GM12878 (cell line): ENCODE data around the gene AMOTL1. TPM values are rescaled to one million over a fixed set of nuclear protein-coding genes. Genes with fewer than 3 reads are reported as not detected.

Source experiments
- ATAC-seq: fragments of 200-7000 bp; cut with Tn5 transposase; 3 replicates; pipeline ENCODE4 v1.9.1; 2020; ENCODE audit warnings: mild to moderate bottlenecking, moderate library complexity
- BruUV-seq: library from RNA; stranded (reverse); fragments of 400-500 nt; replicated peaks from 2 replicates; lab custom pipeline; 2021; lab: Mats Ljungman, UMichigan
- CTCF ChIA-PET: fragments of 300-600 bp; sonication (Branson Sonifier 250); formaldehyde crosslinking; extraction: SDS; loops from one replicate; lab custom pipeline; 2021; ENCODE audit warnings: inconsistent platforms; lab: Yijun Ruan, JAX
- POLR2A ChIA-PET: fragments of 350-600 bp; formaldehyde crosslinking; extraction: SDS; loops from one replicate; lab custom pipeline; 2021; ENCODE audit warnings: inconsistent platforms; lab: Charles Lee
- RAD21 ChIA-PET: fragments of 300-600 bp; sonication (Branson Sonifier 250); formaldehyde crosslinking; loops from one replicate; lab custom pipeline; 2023; ENCODE audit warnings: antibody characterized with exemption; ENCODE audit not compliant: unreplicated experiment; lab: Charles Lee
- SMC1A ChIA-PET: fragments of 300-600 bp; sonication (Branson Sonifier 250); formaldehyde crosslinking; loops from one replicate; lab custom pipeline; 2023; ENCODE audit not compliant: unreplicated experiment, uncharacterized antibody; lab: Charles Lee
- DNase-seq: peaks from one replicate; pipeline ENCODE4 v3.0.0-alpha.2; 2011; ENCODE audit warnings: low read depth, low spot score
- FAIRE-seq: peaks from 3 replicates; lab custom pipeline; 2011; peaks lifted over from hg19 to GRCh38; lab: Jason Lieb, UNC
- H2AFZ ChIP-seq: 2 replicates; pipeline ENCODE4 v1.6.0; 2011; ENCODE audit warnings: low read depth, low read length, control low read depth; ENCODE audit not compliant: control insufficient read depth
- H3K27ac ChIP-seq: 2 replicates; pipeline ENCODE4 v1.5.1; 2011; ENCODE audit warnings: control low read depth; ENCODE audit not compliant: control insufficient read depth, insufficient read depth
- H3K27me3 ChIP-seq, 2 experiments: replicated peaks in 1 of 2; 2 replicates each; pipeline versions ENCODE4 v1.6.0 to v1.6.1; 2011; ENCODE audit warnings: low read length in 1 of 2; ENCODE audit not compliant: control insufficient read depth in 2 of 2, insufficient read depth in 2 of 2
- H3K36me3 ChIP-seq, 2 experiments: 2 replicates each; pipeline ENCODE4 v1.5.1; 2011; ENCODE audit warnings: low read length in 1 of 2; ENCODE audit not compliant: control insufficient read depth in 2 of 2, insufficient read depth in 2 of 2
- H3K4me1 ChIP-seq: 2 replicates; pipeline ENCODE4 v1.6.1; 2011; ENCODE audit warnings: mild to moderate bottlenecking, low read length, moderate library complexity, mixed read lengths; ENCODE audit not compliant: control insufficient read depth, insufficient read depth
- H3K4me2 ChIP-seq: 2 replicates; pipeline ENCODE4 v1.6.0; 2011; ENCODE audit warnings: control low read depth; ENCODE audit not compliant: control insufficient read depth, insufficient read depth
- H3K4me3 ChIP-seq: fragments of 200-600 bp; sonication (generic); 2 replicates; pipeline ENCODE4 v1.5.1; 2016
- H3K79me2 ChIP-seq: 2 replicates; pipeline ENCODE4 v1.6.0; 2011; ENCODE audit warnings: low read length; ENCODE audit not compliant: control insufficient read depth, insufficient read depth
- H3K9ac ChIP-seq: 2 replicates; pipeline ENCODE4 v1.8.0; 2011; ENCODE audit warnings: low read length, control low read depth, mixed read lengths; ENCODE audit not compliant: control insufficient read depth, insufficient read depth
- H3K9me3 ChIP-seq: replicated peaks from 3 replicates; pipeline ENCODE4 v1.5.1; 2011; ENCODE audit warnings: mild to moderate bottlenecking, low read length; ENCODE audit not compliant: control insufficient read depth, insufficient read depth
- H4K20me1 ChIP-seq: 2 replicates; pipeline ENCODE4 v1.6.0; 2011; ENCODE audit not compliant: control insufficient read depth, insufficient read depth
- EP300 ChIP-seq, 2 experiments: fragments of 150-350 bp in 1 of 2; IDR thresholded peaks; 2 replicates each; pipeline ENCODE4 v1.6.1; 2011 to 2012; ENCODE audit warnings: low read depth in 2 of 2, low read length in 2 of 2, borderline replicate concordance in 1 of 2, improper control_type of control experiment in 1 of 2, inconsistent platforms in 1 of 2; ENCODE audit not compliant: control insufficient read depth in 1 of 2
- HDAC6 ChIP-seq: fragments of 200-600 bp; sonication (generic); IDR thresholded peaks from one replicate; pipeline ENCODE4 v1.8.0; 2017; ENCODE audit warnings: antibody characterized with exemption; ENCODE audit not compliant: unreplicated experiment
- POLR2AphosphoS2 ChIP-seq: IDR thresholded peaks from 2 replicates; pipeline ENCODE4 v1.6.1; 2011; ENCODE audit warnings: low read depth, mild to moderate bottlenecking, low read length, improper control_type of control experiment, moderate library complexity
- SMAD5 ChIP-seq: IDR thresholded peaks from 2 replicates; pipeline ENCODE4 v1.6.1; 2016; ENCODE audit warnings: antibody characterized with exemption, low read depth
- SUZ12 ChIP-seq: fragments of 200-600 bp; sonication (generic); IDR thresholded peaks from one replicate; pipeline ENCODE4 v1.6.1; 2018; ENCODE audit warnings: antibody characterized with exemption, mild to moderate bottlenecking; ENCODE audit not compliant: unreplicated experiment
- TARDBP ChIP-seq: IDR thresholded peaks from 2 replicates; pipeline ENCODE4 v1.6.1; 2016; ENCODE audit warnings: borderline replicate concordance
- ZNF24 ChIP-seq: fragments of 450-650 bp; IDR thresholded peaks from 2 replicates; pipeline ENCODE4 v1.6.1; 2017; ENCODE audit warnings: antibody characterized with exemption, mild to moderate bottlenecking
- WGBS: methylation state at CpG from one replicate; pipeline ENCODE4 v1.1.6; 2016; ENCODE audit warnings: low lambda C conversion rate; ENCODE audit not compliant: insufficient replicate concordance, insufficient coverage; ENCODE audit errors: missing lambda C conversion rate; 5-methylcytosine and 5-hydroxymethylcytosine counted together
- in situ Hi-C: fragments of 300-500 bp; cut with MboI; formaldehyde crosslinking; loops from 9 replicates; pipeline ENCODE4 v1.14.3; 2018; ENCODE audit warnings: mixed read lengths
- intact Hi-C: fragments of 100-400 bp; cut with micrococcal nuclease; formaldehyde crosslinking; loops from one replicate; pipeline ENCODE4 v1.14.2; 2022; ENCODE audit not compliant: unreplicated experiment
- polyA plus RNA-seq, 11 experiments: library from polyadenylated mRNA; depleted of rRNA in 4 of 11; unstranded in 6 of 11; stranded (reverse) in 5 of 11; fragments of >200 nt; fragmentation: Nextera tagmentation in 4 of 11; fragmentation: Illumina TruSeq in 1 of 11; extraction: Ambion mirVana in 4 of 11; extraction: Trizol in 1 of 11; gene quantifications; 1 replicate in 1 of 11; 2 replicates in 10 of 11; pipeline versions ENCODE4 v1.2.1 to v1.2.3, GENCODE V29; 2011 to 2016; ENCODE audit warnings: inconsistent platforms in 2 of 11, missing spikeins in 2 of 11, low read depth in 1 of 11
- total RNA-seq, 4 experiments: library from RNA; depleted of rRNA in 3 of 4; stranded (reverse); fragments of >200 nt in 3 of 4; fragmentation: Illumina TruSeq in 1 of 4; extraction: Trizol in 1 of 4; gene quantifications; 2 replicates each; pipeline versions ENCODE4 v1.2.1 to v1.2.3, GENCODE V29; 2013 to 2021

AMOTL1 gene
- total and polyA plus RNA-seq, 10 of the 15 experiments (the other 5 are each of a cell fraction or from before 2014, with no cell fraction given) = under 0.01 to 0.41 (median 0.01) TPM; not detected in 7

- TF ChIP-seq SMAD5 (no peak), ZNF24 (no peak)
These were observed 28.8 kb upstream of the AMOTL1 start (continued) for GRCh38 chr11:94739331-94739730.

GRCh38 chr11:94740083-94741021 lies 27.8 kb upstream of the AMOTL1 start:
- ChIA-PET POLR2A (no interaction called here), CTCF (no interaction called here), SMC1A (no interaction called here), RAD21 (interaction anchor here (0.6 kb wide), 1 partner anchor 118 kb away, joined by 3 read pairs; no protein-coding TSS in a partner anchor)
- Histone ChIP-seq H3K27me3 (peaks cover 8 to 12% of the 10 kb centered on the region in 2 experiments), H3K36me3 (no peaks in the 10 kb centered on the region), H2AFZ (no peak overlapping the region), H3K4me1 (no peaks in the 10 kb centered on the region), H3K4me3 (no peak overlapping the region), H4K20me1 (no peaks in the 10 kb centered on the region), H3K79me2 (no peaks in the 10 kb centered on the region), H3K27ac (no peak overlapping the region), H3K9ac (no peak overlapping the region), H3K4me2 (no peak overlapping the region; the same call in 1 of the 2 replicates), H3K9me3 (no peaks in the 10 kb centered on the region)
- BruUV-seq = no TSS peak
- ATAC-seq (peak; percentile 31; the same call in 2 of the 3 replicates), DNase-seq (no peak), FAIRE-seq (no peak)
- in situ Hi-C loops = no loop called here
- intact Hi-C loops = no loop called here
- 10% methylated on average over 71 of the region's 82 CpGs for WGBS
- no peak for TF ChIP-seq TARDBP
- peak; percentile 32 for TF ChIP-seq HDAC6
- TF ChIP-seq POLR2AphosphoS2 = no peak
- TF ChIP-seq SUZ12 = peak; percentile 71
- TF ChIP-seq EP300 (IDR thresholded peaks at IDR 0.05; ENCODE audit: borderline replicate concordance in 1 of 2, control insufficient read depth in 1 of 2, low read depth in 2 of 2, low read length in 2 of 2) = no peak
